NCI-H2227 (cell line): ENCODE measurements around the gene ITGB2.

Experiments used
- DNase-seq: peaks from one replicate; lab custom pipeline; 2025; ENCODE audit not compliant: unreplicated experiment; lab: John Stamatoyannopoulos, UW

The ITGB2 gene

DNA sequence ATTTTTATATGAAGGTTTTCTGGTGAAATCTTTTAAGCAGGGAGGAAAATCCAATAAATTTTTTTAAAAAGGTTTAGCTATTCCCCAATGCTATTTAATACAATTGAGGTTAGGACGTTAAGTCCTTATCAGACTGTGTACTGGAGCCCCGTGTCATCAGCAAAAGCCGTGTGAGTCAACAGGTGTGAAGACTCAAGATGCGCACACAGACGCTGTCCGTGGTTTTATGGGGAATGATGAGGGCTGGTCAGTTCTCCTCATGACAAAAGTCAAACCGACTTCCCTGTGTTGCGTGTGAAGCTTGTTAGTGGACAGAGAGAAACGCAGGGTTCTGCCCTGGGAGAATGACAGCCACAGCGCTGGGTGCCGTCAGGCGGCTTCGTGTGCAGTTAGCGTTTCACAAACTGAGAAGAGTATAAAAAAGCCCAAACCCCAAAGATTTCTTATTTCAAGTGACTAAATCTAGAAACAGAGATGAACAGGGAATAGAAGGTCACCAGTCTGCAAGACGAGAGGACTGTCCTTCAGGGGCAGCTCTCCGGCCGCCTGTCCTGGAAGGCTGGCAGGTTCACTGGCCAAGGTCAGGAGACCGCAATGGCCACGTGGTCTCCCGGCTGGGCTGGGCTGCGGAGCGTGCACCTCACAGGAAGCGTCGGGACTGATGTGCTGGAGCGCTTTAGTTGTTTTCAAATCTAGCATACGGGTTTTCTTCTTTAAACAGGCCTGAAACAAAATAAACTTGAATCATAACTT lies 69.6 kb downstream of the ITGB2 start:
- no peak for DNase-seq

DNA sequence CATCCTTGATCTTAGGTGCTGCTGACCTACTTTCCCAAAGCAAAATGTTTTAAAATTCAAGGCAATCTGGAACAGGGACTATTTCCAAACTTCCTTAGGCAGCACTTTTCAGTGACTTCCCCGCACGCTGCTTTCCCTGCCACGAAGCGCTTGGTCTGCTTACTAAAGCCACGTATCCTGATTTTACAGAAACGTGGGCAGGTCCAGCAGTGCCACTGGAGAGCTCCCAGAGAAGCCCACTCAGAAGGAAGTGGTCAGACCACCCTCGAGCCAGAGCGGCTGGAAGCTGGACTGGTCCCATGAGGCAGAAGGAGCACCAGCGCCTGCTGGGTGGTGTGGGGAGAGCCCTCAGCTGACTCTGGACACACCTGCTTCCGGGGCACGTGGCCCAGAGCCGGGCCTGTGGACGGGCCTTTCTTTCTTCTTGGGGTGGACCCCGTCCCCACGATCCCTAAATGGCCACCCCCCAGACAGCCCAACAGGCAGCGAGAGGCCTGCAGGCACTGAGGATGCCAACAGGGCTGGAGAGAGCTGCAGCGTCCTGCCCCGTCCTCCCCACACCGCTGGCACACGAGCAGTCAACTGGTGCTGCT lies 70.4 kb downstream of the ITGB2 start:
- DNase-seq, result no peak

DNA sequence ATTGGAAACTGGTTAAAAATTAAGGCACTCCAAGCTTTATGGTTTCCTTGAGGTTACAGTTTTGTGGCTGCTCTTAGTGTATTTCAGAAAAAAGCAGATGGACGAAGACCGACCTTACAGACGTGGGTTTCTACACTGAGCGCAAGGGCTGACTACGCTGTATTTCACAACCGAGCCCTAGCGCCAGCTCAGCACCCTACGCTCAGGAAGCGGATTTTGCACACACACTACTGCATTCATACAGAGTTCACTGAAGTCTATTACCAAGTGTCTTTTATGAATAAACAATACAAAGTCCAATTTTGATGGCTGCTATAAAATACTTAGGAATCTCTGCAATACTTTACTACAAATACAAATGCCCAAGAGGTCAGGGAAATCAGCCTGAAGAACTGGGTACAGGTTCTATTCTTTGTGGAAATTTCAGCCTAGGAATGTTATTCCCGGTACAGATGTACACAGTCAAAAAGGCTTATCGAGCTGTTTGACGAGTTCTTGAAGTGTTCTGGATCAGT lies 71.0 kb downstream of the ITGB2 start:
- no peak for DNase-seq

DNA sequence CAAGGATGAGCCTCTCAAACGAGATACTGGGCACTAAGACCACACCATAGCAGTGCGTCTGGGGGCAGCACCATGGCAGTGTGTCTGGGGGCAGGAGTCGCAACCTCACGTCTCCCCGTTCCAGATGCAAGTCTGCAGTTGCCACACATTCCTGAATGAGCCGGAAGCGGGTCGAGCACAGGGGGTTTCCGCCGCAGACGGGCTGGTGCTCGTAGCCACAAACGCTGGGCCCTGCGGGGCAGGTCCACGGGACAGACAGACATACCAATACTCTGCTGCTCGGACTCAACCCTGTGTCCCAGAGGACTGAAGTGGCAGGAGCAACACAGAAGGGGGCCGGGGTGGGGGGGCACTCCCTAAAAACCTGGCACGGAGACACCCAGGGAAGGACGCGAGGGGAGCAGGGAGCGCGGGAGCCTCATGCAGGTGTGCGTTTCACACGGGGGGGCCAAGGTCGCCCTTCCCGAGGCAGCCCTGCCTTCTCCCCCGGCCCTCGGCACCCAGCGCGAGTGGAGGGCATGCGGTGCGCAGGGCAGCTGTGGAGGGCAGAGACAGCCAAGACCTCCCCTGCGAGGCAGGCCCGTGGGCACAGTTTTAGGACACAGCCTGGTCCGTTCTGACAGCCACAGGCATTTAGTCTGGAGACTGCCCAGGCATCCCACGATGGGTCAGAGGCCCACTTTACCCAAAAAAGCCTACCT lies 71.7 kb downstream of the ITGB2 start:
- no peak for DNase-seq

DNA sequence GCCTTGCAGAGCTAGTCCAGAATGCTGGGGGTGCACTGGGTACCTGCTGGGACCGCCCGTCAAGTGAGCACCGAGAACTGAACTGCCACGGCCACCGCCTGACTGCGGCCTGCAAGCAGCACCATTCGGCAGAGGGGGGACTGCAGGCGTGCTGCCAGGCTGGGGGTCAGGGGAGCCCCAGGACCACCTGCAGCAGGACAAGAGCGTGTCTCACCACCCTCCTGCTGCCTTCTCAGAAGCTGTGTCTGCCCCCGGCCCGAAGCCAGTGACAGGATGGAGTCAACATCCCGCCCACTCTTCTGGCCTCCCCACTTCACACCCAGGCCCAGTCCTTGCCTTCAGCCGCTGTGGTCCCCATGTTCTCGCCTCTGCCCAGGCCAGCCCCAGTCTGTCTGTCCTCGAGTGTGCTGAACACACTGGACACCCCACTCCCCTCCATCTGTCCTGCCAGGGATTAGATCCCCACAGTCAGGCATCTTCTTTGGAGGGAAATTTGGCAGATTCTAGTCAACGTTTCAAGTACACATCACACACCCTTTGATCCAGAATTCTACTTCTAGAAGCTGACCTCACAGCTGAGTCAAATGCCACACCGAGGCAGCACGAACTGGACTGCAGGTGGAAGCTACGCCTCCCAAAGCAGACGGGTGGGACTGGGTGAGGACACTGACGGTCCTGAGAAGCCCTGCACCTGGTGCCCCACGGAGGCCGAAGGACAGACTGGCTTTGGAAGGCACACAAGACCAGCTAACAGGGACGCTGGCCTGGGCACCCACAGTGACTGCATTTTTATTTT lies 73.2 kb downstream of the ITGB2 start:
- no peak for DNase-seq

DNA sequence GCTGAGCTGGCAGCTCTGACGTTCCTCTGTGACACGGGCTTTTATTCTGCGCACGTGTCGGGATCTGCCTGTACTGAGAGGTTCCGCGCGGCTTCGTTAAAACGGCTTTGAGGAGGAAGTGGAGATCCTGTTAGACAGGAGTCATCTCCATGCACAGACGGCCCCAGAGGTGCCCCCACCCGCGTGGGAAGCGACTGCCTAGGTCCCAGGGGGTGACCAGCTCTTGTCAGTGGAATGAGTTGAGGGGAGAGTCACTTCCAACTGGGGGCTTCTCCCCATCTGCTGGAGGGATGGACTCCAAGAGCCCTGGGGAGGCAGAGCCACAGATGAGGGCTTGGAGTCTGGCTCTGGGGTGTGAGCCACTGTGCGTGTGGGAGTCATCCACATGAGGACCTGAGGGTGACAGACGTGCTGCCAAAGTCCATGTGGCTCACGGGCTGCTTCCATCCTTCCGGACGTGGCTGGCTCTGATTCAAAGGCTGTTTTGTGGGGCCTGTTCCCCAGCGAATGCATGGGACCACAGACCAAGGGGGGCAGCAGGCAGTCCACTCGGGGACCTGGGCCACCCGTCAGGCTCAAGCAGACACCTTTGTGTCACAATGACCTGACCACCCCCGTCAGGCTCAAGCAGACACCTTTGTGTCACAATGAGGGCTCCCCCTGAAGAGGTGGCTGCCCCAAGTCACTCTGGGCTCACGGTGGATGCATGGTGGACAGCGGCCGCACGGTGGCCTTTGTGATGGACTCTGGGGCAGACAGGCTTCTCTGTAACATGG lies 74.0 kb downstream of the ITGB2 start:
- peak; percentile 40 for DNase-seq

DNA sequence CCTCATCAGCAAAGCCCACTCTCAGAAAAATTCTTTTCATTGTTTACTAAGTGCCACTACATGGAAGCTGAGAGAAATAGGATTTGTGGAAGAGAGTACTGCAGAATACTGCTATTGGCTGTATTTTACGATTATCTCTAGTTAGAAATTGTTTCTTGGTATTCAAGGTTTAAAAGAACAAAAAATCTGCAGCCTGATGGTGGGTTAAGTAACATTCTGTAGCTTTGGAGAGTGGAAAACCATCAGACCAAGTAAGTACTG lies 74.5 kb downstream of the ITGB2 start:
- no peak for DNase-seq

DNA sequence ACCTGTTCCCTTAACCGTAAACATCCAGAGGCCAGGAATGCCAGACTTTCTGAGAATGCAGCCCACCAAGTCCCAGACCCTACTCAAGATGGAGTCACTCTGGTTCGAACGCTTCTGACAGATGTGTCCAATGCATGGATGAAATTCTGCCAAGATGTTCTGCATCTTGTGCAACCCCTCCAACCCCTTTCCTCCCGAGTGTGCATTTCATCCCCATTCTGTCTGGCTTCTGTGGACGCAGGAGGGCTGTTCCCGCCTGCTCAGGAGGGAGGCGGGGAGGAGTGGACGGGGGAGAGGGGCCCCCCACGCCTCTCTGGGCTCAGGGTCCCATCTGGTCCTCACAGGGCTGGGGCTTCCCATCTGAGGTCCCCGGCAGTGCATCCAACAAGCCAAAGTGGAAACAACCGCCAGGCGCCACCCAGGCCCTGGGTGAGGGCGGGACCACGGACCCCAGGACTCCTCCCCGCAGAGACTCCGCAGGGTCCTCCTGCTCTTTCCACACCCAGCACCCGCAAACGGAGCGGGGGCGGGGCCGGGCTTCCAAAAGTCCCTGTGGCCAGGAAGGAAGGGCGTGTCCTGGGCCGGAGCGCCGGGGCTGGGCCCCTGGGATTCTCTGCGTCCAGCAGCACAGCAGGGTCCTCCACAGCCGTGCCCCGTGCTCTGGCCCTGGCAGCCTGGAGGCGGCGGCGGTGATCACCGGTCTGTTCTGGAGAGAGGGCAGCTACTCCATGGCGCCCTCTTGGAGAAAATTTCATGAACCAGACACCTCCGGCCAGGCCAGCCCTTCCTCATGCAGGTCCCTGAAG lies 75.1 kb downstream of the ITGB2 start:
- DNase-seq, result peak; percentile 68

DNA sequence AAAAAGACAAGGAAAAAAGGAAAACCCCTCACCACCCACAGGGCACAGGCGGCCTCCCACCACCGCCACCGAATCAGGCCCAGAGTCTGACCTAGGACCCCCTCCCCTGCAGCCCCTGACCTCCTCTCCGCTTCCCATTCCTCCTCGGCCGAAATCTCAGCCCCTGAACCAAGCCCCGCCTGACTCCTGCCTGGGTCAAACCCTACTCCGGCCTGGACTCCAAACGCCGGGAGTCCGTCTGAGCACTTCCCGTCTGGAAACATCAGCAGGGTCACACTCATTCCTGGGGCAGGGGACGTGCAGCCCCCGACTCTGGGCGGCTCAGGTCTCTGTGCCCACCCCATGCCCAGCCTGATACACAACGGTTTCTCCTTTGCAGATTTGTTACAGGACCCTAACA lies 76.4 kb downstream of the ITGB2 start:
- no peak for DNase-seq

DNA sequence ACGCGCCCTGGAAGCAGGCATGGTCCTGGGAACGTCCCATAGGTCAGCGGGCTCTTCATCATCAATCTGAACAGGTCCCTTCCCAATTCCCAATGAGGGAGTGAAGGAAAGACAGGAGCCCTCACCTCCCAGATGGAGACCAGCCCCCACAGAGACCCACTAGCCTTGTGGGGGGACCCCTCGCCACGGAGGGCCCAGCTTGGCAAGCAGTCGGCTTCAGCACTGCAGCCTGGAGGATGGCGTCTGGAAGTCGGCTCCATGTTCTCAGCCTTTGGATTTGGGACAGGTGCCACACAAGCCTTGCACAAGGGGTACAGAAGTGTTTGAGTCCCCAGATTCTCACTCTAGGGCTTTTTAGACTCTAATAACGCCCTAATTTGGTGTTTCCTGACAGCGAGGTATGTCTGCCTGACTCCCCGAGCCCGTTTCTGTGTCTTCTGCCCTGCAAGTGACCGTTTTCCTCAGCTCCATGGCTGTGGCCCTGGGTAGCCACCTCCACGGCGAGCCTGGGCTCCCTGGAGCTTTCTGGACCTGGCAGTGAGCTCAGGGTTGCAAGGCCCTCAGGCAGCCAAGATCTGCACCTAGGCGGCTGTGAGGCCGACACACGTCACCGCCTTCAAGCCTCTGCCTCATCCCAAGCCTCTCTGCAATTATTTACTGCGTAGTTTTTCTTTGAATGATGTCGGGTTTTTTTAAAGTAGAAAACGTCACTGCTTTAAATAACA lies 77.8 kb downstream of the ITGB2 start:
- DNase-seq, result no peak

DNA sequence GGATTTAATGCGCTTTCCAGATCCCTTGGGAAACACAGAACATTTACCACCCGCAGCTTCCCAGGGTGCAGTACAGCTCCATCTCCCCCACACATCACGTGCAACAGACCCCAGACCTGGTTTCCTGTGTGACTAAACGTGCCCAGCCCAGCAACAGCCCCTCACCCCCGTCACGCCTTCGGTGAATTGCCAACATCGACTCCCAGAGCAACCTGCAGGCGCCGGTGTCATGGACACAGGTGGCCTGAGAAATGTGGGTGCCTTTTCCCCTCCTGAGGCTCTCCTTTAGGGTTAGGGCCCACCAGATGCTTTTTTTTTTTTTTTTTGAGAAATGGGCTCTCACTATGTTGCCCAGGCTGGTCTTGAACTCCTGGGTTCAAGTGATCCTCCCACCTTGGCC lies 78.6 kb downstream of the ITGB2 start:
- no peak for DNase-seq

DNA sequence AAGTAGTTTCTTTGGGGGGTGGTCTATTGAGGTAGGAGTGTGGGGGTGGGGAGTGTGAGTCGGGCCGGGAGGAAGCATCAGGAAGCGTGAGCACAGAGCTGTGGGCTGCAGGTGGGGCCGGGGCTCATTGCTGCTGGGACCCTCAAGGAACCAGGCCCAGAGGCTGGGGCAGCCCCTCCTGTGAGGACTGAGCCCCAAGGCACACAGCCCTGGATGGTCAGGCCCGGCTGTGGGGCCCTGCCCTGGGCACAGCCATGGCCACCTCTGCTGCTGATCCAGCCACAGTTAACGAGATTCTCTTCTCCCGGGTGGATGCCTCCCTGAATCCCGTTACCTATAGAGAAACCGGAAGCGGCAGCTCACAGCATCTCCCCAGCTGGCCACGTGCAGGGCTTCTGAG lies 79.9 kb downstream of the ITGB2 start:
- no peak for DNase-seq

DNA sequence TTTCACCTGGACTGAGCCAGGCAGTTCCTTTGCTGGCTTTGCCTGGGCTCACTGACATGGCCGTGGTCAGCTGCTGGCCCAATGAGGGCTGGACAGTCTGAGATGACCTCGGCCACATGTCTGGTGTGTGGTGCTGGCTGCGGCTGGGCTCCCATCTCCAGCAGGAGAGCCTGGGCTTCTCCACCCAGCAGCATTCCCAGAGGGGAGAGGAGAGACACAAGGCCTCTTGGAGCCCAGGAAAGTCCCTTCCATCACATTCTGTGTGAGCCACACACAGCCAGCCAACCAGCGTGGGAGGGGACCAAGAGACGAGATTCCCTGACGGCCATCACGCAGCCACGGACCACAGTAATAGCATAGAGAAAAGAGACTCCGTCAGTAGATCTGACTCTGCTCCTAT lies 81.7 kb downstream of the ITGB2 start:
- DNase-seq, result no peak

DNA sequence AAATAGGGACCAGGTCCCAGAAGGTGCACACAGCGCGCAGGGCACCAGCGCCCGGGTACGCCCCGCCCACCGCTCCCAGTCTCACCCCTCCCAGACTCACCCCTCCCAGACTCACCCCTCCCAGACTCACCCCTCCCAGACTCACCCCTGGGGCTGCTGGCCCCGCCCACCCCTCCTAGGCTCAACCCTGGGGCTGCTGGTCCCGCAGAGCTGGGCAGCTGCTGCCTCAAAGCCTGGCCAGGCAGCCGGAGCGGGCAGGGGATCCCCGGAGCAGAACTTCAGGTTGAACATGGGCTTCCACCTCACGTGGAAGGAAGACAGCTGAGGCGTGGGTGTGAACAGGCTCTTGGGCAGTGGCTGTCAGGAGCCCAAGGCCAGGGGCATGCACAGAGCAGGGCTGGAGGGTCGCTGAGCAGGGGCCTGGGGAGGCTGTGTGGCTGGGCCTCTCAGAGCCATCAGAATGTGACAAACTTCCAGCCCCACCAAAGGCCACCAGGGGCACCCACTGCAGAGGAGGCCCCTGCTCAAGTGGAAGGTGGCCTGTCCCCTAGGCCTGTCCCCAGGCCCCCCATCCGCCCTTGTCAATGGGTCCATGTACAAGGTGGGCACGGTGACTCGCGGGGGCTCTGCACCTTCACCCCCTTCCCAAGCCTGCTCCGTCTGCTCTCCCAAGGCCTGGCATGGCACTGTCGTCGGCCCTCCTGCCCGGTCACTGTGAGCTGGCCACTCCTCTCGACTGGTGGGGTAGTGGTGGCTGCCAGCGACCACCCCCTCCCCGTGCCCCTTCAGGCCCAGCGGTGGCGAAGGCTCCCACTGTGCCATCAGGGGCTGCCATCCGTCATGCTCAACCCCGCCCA lies 82.4 kb downstream of the ITGB2 start:
- no peak for DNase-seq

DNA sequence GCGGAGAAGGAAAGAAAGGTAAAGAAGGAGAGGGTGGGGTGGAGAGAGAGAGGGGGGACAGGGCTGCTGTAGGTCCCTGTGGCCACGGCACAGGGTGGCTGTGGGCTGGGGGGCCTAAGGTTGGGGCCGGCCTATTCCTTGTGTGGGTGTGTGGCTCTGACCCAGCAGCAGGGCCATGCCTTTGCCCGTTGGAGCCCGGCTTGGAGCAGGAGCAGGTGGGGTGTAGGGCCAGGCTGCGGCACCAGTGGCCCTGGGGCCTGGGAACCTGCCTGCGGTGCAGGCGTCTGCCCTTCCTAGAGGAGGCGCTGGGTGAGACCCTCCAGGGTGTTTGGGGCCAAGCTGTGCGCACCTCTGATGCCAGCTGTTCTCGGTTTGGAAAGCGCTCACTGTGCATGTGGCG lies 83.2 kb downstream of the ITGB2 start:
- DNase-seq, result no peak

DNA sequence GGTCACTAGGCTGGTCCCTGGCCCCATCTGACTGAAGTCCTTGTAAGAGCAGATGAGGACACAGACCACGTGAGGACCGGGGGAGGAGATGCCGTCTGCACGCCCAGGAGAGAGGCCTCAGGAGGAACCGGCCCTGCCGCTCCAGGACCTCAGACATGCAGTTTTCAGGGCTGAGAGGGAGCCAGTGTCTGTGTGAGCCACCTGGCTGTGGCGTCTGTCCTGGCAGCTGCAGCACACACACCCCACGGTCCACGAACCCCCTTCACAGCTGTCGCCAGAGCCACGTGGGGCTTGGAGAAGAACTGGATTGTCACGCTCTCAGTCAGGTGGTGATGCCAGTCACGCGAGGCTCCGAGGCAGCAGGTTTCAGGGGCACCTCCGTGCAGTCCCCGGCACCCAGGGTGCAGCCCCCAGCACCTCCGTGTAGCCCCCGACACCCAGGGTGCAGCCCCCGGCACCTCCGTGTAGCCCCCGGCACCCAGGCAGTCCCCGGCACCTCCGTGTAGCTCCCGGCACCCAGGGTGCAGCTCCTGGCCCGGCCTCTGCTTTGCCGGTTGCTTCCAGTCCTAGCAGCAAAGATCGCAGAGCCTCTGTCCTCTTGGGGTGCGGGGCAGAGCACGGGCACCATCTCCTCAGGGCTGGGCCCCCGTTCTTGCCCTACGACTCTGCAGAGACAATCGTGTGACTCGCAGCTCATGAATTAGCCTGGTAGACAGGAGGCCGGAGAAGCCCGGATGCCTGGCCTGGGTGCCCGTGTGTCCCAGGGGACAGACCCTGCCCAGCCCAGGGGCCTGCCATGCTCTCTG lies 83.8 kb downstream of the ITGB2 start:
- DNase-seq, result peak; percentile 58

DNA sequence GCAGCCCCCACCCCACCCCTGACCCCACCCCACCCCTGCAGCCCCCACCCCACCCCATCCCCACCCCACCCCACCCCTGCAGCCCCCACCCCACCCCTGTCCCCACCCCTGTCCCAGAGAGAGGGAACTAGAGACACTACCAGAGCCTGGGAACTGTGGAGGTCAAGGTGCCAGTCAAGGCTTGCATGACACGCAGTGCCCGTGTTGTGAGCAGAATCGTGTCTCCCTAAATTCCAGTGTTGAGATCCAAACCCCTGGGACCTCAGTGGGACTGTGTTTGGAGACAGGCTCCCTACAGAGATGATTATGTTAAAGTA lies 84.4 kb downstream of the ITGB2 start:
- DNase-seq, result no peak
